Gastroesophageal sphincter (tissue), 2 donors: ENCODE results near the gene TBP.
"Not testable (repeated sequence)": the region's sequence is repeated elsewhere in the genome, so short reads cannot be mapped to it uniquely, and the experiment has no call there.

Source experiments
- EP300 ChIP-seq: sonication (generic); formaldehyde crosslinking; IDR thresholded peaks from one replicate; pipeline ENCODE4 v1.6.1; 2017; ENCODE audit warnings: antibody characterized with exemption, mild to moderate bottlenecking
- POLR2A ChIP-seq, 2 donors: fragments of 450-650 bp; IDR thresholded peaks; one replicate each; pipeline ENCODE4 v1.6.1; 2017; ENCODE audit warnings: antibody characterized with exemption in 2 of 2, mild to moderate bottlenecking in 2 of 2, moderate library complexity in 1 of 2

DNA sequence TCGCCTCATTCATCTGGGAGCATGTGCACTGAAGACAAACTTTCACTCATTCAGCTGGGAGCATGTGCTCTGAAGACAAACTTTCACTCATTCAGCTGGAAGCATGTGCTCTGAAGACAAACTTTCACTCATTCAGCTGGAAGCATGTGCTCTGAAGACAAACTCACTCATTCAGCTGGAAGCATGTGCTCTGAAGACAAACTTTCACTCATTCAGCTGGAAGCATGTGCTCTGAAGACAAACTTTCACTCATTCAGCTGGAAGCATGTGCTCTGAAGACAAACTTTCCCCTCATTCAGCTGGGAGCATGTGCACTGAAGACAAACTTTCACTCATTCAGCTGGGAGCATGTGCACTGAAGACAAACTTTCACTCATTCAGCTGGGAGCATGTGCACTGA lies 45.9 kb upstream of the TBP start:
- TF ChIP-seq EP300; POLR2A (IDR thresholded peaks at IDR 0.05): not testable (repeated sequence)
